Measurements from ENCODE around the gene FOXO6.

FOXO6 gene

DNA sequence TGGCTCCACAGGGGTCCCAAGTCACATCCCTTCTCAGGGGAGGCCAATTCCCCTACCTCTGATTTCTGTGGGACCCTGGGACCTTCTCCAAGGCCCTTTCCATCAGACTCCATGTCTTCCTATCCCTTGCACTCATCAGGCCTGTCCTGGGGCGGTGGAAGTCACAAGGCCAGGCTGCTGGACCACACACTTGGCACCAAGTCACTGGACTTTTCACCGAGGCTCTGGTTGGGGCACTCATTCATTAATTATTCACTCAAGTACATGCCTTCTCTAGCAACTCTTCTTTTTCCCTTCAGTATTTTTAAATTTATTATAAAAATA lies 11.2 kb upstream of the FOXO6 start:
- no peak for DNase-seq (ENCODE audit: low read depth in 2 of 2)

DNA sequence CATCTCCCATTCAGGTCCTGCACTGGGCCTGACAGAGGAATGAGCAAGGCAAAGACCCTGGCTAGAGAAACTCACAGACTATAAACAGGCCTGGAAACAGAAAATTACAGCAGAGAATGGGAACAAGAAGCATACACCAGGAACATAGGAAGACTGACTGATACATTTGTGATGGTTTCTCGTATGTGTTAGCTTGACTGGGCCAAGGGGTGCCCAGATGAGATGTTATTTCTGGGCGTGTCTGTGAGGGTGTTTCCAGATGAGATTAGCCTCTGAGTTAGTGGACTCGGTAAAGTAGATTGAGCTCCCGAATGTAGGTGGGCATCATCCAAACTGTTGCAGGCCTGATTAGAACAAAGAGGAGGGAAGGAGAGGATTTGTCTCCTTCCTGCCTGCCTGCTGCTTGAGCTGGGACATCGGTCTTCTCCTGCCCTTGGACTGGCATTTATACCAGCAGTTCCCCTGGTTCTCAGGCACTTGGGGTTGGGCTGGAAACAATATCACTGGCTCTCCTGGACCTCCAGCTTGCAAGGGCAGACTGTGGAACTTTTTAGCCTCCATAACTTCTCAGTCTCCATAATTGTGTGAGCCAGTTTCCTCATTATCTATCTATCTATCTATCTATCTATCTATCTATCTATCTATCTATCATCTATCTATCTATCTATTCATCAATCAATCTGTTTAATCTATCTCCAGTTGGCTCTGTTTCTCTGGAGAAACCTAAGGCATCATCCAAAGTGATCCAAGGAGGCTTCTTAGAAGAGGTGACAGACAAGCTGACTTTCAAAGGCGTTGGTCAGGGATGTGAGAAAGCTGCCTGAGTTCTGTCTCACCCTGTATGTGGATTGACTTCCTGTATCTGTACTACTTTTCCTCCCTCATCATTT lies 9.7 kb upstream of the FOXO6 start:
- no peak for DNase-seq (ENCODE audit: low read depth in 2 of 2)

DNA sequence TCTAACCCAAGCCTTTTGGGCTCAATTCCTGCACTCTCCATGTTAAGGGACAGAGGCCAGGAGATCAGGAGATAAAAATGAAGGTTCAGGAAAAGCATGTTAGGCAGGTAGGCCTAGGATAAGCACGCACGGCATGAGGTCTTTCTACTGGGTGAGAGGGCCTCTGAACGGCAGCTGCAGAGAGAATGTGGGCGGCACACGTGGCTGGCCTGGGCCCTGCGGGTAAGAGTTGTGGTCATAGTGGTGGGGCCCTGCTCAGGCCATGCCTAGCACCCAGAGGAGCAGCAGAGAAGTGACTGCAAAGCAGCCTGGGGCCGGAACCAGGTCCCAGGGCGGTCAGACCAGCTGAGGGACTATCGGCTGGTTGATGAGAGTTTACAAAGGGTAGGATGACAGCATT lies 7.5 kb upstream of the FOXO6 start:
- DNase-seq (ENCODE audit: low read depth in 2 of 2), result no peak

DNA sequence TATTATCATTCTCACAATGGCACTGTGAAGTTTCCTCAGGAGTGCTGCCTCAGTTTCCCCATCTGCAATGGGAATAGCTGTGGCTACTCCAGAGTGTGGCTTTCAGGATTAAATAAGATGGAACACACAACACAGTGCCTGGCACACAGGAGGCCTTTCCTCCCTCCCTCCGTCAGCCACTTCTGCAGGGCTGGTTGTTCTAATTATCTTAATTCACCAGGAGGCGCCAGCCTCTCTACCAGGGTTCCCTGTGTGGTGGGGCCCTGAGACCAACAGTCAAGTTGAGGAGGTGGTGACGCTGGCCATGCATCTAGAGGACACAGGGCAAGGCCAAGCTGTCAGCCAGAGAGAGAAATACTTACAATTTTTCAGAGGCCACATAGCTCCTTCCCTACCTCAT lies 6.3 kb upstream of the FOXO6 start:
- no peak for DNase-seq (ENCODE audit: low read depth in 2 of 2)

DNA sequence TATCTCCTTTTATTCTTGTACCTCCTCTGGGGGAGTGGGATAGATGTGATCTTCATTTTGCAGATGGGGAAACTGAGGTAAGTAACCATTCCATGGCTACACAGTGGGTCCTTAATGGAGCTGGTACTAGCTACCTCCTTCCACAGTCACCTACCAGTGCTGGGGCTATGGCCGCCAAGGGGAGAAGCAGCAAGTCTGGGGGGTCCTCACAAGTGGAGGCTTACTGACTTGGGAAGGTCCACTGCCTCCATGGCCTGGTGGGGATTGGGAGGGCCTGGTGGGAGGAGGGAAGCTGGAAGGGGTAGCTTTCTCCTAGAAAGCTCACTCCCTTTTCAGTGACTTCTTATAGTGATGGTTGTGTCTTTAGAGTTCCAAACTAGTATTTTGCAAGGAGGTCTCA lies 5.9 kb upstream of the FOXO6 start:
- DNase-seq (ENCODE audit: low read depth in 2 of 2), result no peak

DNA sequence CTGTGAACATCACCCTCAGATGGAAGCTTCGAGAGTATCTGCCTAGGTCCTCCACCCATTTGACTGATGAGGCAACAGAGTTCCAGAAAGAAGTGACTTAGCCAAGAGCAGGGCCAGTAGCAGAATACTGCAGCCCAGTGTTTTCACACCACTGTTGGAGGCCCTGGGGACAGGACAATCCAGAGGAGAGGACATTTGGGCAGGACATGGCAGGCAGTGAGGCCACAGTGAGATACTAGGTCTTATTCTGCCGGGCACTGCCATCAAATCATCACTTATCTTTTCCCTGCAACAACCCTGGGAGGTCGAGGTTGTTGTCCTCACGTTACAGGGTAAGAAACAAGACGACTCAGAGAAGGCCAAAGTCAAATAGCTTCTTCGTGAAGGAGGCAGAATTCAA lies 5.5 kb upstream of the FOXO6 start:
- no peak for DNase-seq (ENCODE audit: low read depth in 2 of 2)

DNA sequence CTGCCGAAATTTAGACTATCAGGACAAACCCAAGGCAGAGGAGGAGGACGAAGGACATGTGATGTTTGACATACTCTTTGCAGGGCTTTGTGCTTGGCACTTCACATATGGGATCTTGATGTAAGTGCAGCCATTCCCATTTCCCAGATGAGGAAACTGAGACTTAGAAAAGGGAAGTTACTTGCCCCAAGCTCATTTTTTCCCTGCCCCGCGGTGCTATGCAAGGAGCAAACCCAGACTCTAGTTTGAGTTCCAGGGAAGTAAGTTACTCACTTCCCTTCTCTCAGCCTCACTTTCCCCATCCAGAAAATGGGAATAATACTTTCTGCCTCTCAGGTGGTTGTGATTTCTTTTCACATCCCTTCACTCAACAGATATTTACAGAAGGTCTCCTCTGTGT lies 4.5 kb upstream of the FOXO6 start:
- no peak for DNase-seq (ENCODE audit: low read depth in 2 of 2)

DNA sequence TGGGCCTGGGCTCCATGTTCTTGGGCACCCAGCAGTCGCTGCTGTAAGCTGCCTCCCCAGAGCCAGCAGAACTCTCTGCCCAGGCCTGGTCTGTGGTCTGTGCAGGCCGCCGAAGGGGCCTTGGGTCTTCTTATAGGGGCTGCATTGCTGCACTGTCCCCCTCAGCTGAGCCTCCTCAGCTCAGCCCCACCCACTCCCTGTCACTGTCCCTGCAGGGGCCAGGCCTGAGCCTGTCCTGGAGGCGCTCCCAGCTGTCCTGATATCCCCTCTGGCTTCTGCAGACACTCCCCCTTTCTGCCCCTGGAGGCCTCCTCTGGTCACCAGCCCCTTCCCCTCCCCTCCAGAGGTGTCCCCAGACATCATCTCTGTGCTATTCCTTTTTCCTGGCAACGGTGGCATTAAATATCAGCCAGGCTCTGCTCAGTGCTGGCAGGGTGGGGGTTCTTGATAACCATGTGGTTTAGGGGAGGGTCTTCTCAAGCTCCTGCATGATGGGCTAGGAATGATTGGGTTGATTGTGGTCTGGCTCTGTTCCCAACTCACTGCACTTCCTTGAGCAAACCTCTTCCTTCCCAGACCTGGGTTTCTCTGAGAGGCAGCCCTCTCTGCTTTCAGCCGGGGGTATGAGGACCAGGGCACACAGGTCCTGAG lies 3.7 kb upstream of the FOXO6 start:
- no peak for DNase-seq (ENCODE audit: low read depth in 2 of 2)

DNA sequence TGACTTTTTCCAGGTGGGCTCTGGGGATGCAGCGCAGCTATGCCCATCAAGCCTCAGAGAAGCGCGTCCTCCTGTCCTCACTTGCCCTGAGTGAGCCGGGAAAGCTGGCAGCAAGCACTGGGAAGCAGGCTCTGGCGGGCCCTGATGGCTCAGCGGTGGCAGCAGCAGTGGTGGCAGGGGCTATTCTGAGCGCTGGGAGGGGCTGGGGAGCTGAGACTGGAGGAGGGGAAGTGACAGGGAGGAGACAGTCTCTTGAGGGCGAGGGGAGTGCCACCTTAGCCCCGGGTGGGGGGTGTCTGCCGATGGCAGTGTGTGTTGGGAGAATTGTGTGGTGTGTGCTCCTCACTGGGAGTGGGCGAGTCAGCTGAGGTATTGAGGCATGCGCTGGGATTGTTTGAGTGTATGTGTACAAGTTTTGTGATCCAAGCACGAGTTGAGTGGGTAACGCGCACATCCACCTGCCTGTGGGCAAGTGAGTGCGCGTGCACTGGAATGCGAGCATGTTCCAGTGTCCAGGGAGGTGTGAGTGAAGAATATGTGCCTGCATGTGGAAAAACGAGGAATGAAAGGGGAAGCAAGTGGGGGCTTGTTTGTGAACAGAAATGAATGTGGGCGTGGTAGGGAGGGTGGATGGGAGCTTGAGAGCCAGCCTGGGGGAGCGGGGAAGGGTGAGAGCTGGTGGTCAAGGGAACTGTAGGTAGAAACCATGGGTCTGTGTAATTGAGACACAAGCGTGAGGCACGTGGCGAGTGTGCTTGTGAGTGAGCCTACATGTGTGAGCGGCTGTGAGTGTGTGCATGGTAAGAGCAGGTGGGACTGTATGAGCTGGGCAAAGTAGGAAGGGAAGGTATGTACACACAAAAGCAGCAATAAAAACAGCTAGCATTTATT lies 2.9 kb upstream of the FOXO6 start:
- no peak for DNase-seq (ENCODE audit: low read depth in 2 of 2)

DNA sequence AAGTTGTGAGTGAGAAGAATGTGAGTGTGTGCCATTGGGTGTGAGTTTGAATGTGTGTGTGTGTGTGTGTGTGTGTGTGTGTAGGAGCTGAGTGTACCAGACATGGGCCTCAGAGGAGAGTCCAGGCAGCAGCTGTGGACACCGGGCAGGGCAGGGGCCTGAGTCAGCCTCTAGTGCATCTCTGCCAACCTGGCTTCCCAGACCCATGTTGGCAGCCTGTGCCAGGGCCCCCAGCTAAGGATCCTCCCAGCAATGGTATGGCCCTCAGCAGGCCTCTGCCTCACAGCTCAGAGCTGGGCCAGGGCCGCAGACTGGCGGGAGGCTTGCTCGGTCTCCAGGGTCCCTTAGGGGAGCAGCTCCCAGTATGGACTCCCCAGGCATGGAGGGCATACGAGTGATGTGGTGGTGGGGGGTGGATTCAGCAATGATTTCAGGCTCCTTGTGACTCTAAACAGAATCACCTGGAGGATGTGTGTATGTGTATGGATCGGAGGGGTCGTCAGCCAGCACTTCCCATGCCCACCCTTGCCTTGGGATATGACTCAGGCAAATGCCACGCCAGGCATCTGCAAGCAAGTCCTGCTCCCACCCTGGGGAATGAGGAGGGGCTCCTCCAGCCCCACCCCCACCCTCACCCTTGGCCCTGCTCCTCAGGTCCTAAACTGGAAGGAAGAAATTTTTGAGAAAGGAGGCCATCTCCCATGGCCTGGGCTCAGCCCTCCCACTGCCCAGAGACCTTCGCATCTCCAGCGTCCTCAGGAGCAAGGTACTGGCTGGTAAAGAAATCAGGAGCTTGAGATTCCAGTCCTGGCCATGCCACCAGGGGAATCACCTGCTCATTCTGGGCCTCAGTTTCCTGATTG lies 1.8 kb upstream of the FOXO6 start:
- no peak for DNase-seq (ENCODE audit: low read depth in 2 of 2)

DNA sequence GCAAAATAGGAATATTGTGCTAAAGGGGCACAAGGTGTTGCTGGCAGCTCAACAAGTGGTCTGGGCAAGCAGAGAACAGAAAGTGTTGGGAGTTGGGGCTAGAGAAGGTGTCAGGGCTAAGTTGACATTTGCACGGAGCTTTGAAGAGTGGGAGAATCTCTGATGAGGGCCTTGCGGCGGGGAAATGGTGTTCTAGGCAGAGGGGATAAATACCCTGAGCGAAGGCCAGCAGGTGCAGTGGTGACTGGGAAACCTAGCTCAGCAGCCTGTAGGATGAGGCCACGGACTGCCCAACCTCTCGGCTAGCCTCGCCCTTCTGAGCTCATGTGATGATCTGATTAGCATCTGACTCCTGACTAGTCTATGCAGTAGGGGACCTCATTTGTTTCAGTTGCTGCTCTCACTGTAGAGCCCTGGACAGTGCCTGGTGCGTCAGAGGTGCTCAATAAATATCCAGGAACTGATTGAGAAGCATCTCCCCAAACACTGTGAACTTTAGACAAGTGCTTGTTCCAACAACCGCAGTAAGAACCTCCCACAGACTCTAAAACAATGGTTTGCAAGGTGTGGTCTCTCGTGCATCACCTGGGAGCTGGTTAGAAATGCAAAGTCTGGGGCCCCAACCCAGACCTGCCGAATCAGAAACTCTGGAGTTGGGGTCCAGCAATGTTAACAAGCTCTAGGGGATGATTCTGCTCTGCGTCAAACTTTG lies 1.0 kb upstream of the FOXO6 start:
- DNase-seq (ENCODE audit: low read depth in 2 of 2), result no peak

DNA sequence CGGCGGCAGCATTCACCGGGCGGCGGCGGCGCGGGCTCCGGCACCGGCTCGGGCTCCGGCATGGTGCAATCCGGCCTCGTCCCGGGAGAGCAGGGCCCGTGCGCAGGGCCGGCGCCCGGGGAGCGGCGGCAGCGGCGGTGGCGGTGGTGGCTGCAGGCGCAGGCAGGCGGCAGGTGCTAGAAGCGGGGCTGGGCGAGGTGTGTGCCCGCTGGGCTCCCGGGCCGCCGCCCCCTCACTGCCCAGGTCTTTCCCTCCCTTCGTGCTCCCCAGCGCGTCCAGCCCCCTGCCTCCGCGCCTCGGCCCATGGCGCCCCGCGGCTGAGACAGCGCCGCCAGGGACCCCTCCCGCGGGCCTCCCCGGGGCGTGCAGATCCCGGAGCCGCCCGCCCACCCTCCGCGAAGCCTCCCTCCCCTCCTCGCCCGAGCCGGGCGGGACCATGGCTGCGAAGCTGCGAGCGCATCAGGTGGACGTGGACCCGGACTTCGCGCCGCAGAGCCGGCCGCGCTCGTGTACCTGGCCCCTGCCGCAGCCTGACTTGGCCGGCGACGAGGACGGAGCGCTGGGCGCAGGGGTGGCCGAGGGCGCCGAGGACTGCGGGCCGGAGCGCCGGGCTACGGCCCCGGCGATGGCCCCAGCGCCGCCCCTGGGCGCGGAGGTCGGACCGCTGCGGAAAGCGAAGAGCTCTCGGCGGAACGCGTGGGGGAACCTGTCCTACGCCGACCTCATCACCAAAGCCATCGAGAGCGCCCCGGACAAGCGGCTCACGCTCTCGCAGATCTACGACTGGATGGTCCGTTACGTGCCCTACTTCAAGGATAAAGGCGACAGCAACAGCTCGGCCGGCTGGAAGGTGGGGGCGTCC lies 492 bp downstream of the FOXO6 start:
- no peak for DNase-seq (ENCODE audit: low read depth in 2 of 2)

DNA sequence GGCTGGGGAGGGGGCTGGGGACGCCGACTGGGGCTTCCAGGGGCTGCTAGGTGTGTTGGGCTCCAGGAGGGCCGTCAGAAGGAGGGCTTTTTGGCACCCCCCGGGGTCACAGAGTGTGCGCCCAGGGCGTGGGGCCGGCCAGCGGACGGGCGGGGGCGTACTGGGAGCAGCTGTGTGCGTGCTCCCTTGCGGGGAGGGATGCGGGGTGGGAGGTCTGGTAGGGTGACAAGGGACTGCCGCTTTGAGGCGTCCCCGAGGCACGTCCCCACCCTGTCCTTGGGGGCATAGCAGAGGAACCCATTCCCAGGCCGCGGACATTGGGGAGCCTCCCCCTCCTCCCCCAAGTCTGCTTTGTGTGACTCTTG lies 1.1 kb downstream of the FOXO6 start:
- no peak for DNase-seq (ENCODE audit: low read depth in 2 of 2)

DNA sequence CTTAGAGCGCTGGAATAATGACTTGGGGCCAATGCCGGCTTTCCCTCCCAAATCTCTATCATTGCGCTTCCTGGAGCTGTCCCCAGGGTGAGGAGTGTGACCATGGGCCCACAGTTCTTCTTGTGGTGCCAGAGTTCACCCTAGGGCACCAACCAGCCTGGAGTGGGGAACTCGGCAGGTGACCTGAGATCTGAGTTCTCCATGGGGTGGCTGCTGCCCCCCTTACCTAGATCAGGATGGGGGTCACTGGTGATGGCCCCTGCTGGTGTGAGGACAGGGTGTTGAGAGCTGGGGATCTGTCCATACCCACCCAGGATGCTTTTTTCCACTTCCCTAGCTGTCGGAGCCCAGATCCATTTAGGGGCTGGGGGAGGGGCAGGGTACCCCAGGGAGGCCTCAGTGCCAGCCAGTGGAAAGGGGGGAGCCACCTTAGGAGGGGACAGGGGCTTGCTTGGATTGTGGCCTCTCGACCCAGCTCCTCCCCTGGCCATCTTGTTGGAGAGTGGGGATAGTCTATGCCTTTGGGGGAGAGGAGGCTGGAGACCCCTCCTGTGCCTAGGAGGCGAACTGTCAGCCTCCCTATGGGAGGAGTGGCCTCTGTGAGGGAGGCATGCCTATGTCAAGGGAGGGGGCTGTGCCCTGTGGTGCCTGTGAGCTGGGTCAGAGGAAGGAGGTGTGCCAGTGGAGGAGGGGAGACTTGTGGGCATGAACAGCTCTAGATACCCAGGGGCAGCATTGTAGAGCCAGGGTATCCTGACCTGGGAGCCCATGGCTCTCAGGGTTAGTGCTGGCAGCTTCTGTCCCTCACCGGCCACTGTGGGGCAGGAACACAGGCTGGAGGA lies 1.7 kb downstream of the FOXO6 start:
- no peak for DNase-seq (ENCODE audit: low read depth in 2 of 2)

DNA sequence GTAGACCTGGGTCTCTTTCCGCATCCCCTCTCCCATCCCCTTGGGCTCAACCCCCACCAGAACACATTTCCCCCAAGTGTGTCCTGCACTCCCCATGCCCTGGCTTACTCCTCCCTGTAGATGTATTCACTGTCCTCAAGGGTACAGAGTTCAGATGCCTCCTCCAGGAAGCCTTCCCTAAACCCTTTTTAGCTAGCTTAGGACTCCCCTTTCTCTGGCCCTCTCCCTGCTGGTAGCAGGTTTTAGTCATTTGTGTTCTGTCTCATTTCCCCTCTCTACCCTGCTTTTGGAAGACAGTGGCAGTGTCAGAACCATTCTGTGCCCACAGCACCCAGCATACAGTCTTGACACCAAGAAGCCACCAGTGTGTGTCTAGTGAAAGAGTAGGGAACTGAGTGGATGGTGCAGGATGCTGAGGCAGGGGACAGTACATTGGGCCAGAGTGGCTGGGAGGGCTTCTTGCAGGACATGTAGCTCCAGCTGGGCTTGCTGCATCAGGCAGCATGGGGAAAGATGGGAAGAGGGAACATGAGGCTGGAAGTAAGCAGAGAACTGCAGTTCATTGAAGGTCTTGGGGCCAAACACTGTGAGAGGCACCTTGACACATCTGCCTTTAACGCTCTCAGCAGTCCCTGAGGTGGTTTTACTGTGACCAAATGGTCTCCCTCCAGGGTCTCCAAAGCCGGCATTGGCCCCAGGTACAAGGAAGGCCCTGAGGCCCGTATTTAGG lies 2.5 kb downstream of the FOXO6 start:
- DNase-seq (ENCODE audit: low read depth in 2 of 2), result no peak

DNA sequence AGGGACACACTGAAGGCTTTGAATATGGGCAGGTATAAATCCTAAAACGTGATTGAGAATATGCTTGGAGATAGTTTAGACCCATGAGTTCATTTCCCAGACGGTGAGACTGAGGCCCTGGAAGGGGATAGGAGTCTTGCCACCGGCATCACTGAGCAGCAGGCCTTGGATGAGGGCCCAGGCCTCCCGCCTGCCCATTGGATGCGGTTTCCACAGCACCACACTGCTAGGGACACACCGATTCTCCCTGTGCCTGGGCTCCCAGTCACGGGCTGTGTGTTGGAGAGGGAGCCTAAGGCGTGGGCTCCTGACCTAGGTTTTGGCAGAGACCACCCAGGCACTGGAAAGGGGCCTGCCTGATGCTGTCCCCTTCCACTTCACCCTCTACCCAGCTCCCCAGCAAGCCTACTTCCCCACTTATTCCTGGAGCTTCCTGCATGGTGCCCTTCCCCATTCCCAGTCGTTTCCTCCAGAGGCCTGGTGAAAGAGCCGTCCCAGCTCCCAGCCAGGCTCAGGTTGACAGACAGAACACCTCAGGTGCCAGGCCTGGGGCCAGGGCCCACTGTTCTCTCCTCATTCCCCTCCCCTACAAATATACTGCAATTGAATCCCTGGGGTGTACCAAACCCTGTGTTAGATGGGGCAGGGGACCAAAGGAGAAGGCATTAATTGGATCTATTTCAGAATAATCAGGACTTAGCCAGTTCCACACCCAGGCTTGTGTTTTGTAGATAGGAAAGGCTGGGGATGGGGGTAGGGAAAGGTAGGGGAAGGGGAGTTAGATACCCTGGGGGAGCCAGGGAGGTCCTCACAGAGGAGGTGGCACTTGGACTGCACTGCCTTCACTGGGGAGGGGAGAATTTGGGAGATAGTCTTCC lies 3.4 kb downstream of the FOXO6 start:
- DNase-seq (ENCODE audit: low read depth in 2 of 2), result no peak

DNA sequence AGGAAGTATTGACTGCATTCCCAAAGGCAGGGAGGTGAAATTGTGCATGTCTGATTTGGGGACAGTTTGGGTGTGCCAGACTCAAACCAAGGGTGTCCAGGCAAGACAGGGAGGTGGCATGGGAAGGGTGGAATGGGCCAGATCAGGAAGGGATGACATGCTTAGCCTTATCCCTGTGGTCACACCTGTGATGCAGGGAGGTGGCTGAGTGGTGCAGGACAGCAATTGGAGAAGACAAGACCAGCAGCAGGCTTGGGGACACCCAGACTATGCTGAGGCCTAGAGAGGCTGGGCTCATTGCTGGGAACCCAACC lies 4.0 kb downstream of the FOXO6 start:
- DNase-seq (ENCODE audit: low read depth in 2 of 2), result no peak

Data from stimulated activated CD8-positive, alpha-beta memory T cell treated with anti-CD3 and anti-CD28 coated beads, Interleukin-2, amount 100 ng/mL, for 48 hours (primary cell).